Lower leg skin (tissue), 3 donors: ENCODE measurements around the gene DPPA3.

Source experiments
- CTCF ChIP-seq, 3 donors: fragments of 450-650 bp; IDR thresholded peaks; one replicate each; pipeline ENCODE4 v1.5.1; 2016; ENCODE audit warnings: antibody characterized with exemption in 3 of 3, mild to moderate bottlenecking in 3 of 3, moderate library complexity in 2 of 3
- POLR2A ChIP-seq, 2 donors: fragments of 450-650 bp; IDR thresholded peaks; one replicate each; pipeline ENCODE4 v1.6.1; 2016 to 2017; ENCODE audit warnings: antibody characterized with exemption in 2 of 2, mild to moderate bottlenecking in 1 of 2, moderate library complexity in 1 of 2

DNA sequence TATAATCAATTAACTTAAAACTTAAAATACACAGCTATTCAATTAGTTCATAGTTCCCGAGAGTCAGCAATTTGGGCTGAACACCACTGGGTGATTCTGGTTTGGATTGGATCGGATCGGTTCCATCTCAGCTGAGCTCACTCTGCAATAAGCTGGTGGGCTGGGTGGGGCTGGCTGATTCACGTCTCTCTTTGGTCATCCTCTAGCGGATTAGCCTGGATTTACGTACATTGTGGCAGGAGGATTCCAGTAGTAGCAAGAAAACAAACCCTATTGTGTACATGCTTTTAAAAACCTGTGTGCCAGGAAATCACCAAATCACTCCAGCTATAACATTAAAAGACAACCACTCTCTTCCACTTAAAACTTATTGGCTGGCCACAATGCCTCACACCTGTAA lies 39.1 kb downstream of the DPPA3 start:
- TF ChIP-seq CTCF (IDR thresholded peaks at IDR 0.05) (no peak), POLR2A (IDR thresholded peaks at IDR 0.05) (no peak)
